ENCODE results near the gene RNF180. TPM values are rescaled to one million over a fixed set of nuclear protein-coding genes. Genes with fewer than 3 reads are reported as not detected.

The RNF180 gene
- total and polyA plus RNA-seq, 2 of the 8 experiments (the other 6 are each of a cell fraction or from before 2014, with no cell fraction given) = 0.39 to 2.3 TPM

- Histone ChIP-seq H3K23me2 (ENCODE audit: low read depth, low read length) (no peaks in the 10 kb centered on the region), H3K14ac (ENCODE audit: insufficient read length) (no peak overlapping the region), H2AFZ (ENCODE audit: low read length) (no peak overlapping the region), H2BK15ac (ENCODE audit: low read length) (no peak overlapping the region), H3K4me2 (ENCODE audit: insufficient read depth in 1 of 2, low read depth in 2 of 2, low read length in 2 of 2) (no peak overlapping the region), H3K23ac (ENCODE audit: insufficient read length) (no peak overlapping the region), H2AK5ac (ENCODE audit: low read depth, low read length) (no peak overlapping the region), H4K91ac (replicated peaks; ENCODE audit: insufficient read length, low read length) (no peak overlapping the region), H3K79me2 (ENCODE audit: control insufficient read depth in 1 of 2, insufficient read depth in 2 of 2, low read length in 2 of 2) (no peaks in the 10 kb centered on the region), H3K4me3 (ENCODE audit: extremely low read depth in 1 of 4, insufficient read depth in 2 of 4, low read depth in 3 of 4, low read length in 4 of 4) (no peak overlapping the region), H2BK5ac (ENCODE audit: low read depth, low read length) (no peak overlapping the region), H4K5ac (ENCODE audit: insufficient read length, low read depth, low read length) (no peak overlapping the region), H3K4me1 (replicated peaks in 1 of 4; ENCODE audit: control insufficient read depth in 3 of 4, insufficient read depth in 4 of 4, low read length in 3 of 4) (no peaks in the 10 kb centered on the region), H3K27me3 (replicated peaks in 1 of 4; ENCODE audit: control insufficient read depth in 3 of 4, extremely low read depth in 1 of 4, insufficient read depth in 3 of 4, low read length in 3 of 4) (no peaks in the 10 kb centered on the region), H2BK12ac (ENCODE audit: low read depth, low read length) (no peak overlapping the region), H3K36me3 (ENCODE audit: control insufficient read depth in 2 of 4, insufficient read depth in 4 of 4, low read length in 3 of 4) (no peaks in the 10 kb centered on the region), H3K79me1 (ENCODE audit: low read depth, low read length) (no peaks in the 10 kb centered on the region), H2BK20ac (ENCODE audit: low read length) (no peak overlapping the region), H4K8ac (ENCODE audit: extremely low read depth, insufficient read depth, low read length) (no peak overlapping the region), H3K4ac (replicated peaks; ENCODE audit: insufficient read length, low read depth, low read length) (no peak overlapping the region), H3K18ac (ENCODE audit: extremely low read depth, low read length) (no peak overlapping the region), H3K56ac (replicated peaks; ENCODE audit: insufficient read length, low read depth, low read length) (no peak overlapping the region), H3K9ac (replicated peaks in 1 of 4; ENCODE audit: extremely low read depth in 1 of 4, low read depth in 3 of 4, low read length in 3 of 4) (no peak overlapping the region), H4K20me1 (replicated peaks in 1 of 2; ENCODE audit: control insufficient read depth in 1 of 2, insufficient read depth in 2 of 2, low read length in 2 of 2) (no peaks in the 10 kb centered on the region), H3K9me3 (ENCODE audit: insufficient read depth in 2 of 2, low read depth in 1 of 2, low read length in 1 of 2) (no peaks in the 10 kb centered on the region), H2BK120ac (replicated peaks; ENCODE audit: low read depth, low read length) (no peak overlapping the region), H3K27ac (ENCODE audit: low read depth, low read length) (no peak overlapping the region)
- WGBS, 2 experiments (ENCODE audit: extremely low coverage in 1 of 2, insufficient coverage in 1 of 2, insufficient read length in 1 of 2, insufficient replicate concordance in 2 of 2, low coverage in 1 of 2, low lambda C conversion rate in 2 of 2, missing lambda C conversion rate in 1 of 2) = 86% methylated on average over 3 of the region's 3 CpGs; no CpG with 5 or more reads in 1 of the 2 experiments
- FAIRE-seq (no peak), DNase-seq (ENCODE audit: low read depth in 1 of 2, low spot score in 2 of 2) (no peak)
- ChIA-PET CTCF (ENCODE audit: partially characterized antibody) (interaction anchor here (2.0 kb wide), 1 partner anchor 320 kb away, joined by 6 read pairs; no protein-coding TSS in a partner anchor), POLR2A (ENCODE audit: partially characterized antibody) (no interaction called here)
- no peak for TF ChIP-seq RBBP5 (IDR thresholded peaks at IDR 0.05; ENCODE audit: borderline replicate concordance, low read depth, low read length)
- TF ChIP-seq TAF1 (IDR thresholded peaks at IDR 0.05; ENCODE audit: low read depth, low read length) = no peak
- TF ChIP-seq BRCA1 (IDR thresholded peaks at IDR 0.05; ENCODE audit: low read depth, low read length) = no peak
- TF ChIP-seq EP300 (IDR thresholded peaks at IDR 0.05; ENCODE audit: borderline replicate concordance in 1 of 2, low read depth in 2 of 2, low read length in 2 of 2) = no peak
- no peak for TF ChIP-seq TCF12 (IDR thresholded peaks at IDR 0.05; ENCODE audit: low read depth, low read length)
- no peak for TF ChIP-seq SP2 (IDR thresholded peaks at IDR 0.05; ENCODE audit: low read length)
- no peak for TF ChIP-seq KDM4A (IDR thresholded peaks at IDR 0.05; ENCODE audit: low read depth, low read length, severe bottlenecking)
- TF ChIP-seq ATF3 (IDR thresholded peaks at IDR 0.05; ENCODE audit: insufficient read depth, low read depth, low read length) = no peak
- no peak for TF ChIP-seq CTCF (IDR thresholded peaks at IDR 0.05; ENCODE audit: control extremely low read depth in 1 of 3, insufficient read depth in 1 of 3, low read depth in 1 of 3, low read length in 3 of 3)
- no peak for TF ChIP-seq SIRT6 (IDR thresholded peaks at IDR 0.05; ENCODE audit: low read length)
Observed at GRCh38 chr5:64292611-64293215, 127.1 kb downstream of the RNF180 start.
